ENCODE measurements around the gene KCNQ5.

The KCNQ5 gene

GRCh38 chr6:72642435-72642834 lies 20.6 kb downstream of the KCNQ5 start:
- no peak for DNase-seq

- no peak for DNase-seq
Measured at GRCh38 chr6:72643214-72643613, 21.4 kb downstream of the KCNQ5 start.

- DNase-seq = no peak
Measured at GRCh38 chr6:72646604-72647485, 25.0 kb downstream of the KCNQ5 start.

- no peak for DNase-seq
Measured at GRCh38 chr6:72647489-72647888, 25.6 kb downstream of the KCNQ5 start.

GRCh38 chr6:72649032-72649984 lies 27.4 kb downstream of the KCNQ5 start:
- peak; percentile 80 for DNase-seq

- DNase-seq = peak; percentile 61
Measured at GRCh38 chr6:72650081-72650745, 28.3 kb downstream of the KCNQ5 start.

- DNase-seq = no peak
Measured at GRCh38 chr6:72651174-72651573, 29.3 kb downstream of the KCNQ5 start.

- DNase-seq = no peak
Measured at GRCh38 chr6:72651967-72652956, 30.4 kb downstream of the KCNQ5 start.

- peak; percentile 28 for DNase-seq
Measured at GRCh38 chr6:72653026-72653425, 31.2 kb downstream of the KCNQ5 start.

GRCh38 chr6:72654071-72654621 lies 32.3 kb downstream of the KCNQ5 start:
- no peak for DNase-seq

- DNase-seq = no peak
Measured at GRCh38 chr6:72657407-72658197, 35.7 kb downstream of the KCNQ5 start.

- no peak for DNase-seq
Measured at GRCh38 chr6:72659754-72660153, 37.9 kb downstream of the KCNQ5 start.

- DNase-seq = no peak
Measured at GRCh38 chr6:72661411-72661810, 39.5 kb downstream of the KCNQ5 start.

GRCh38 chr6:72665599-72665998 lies 43.7 kb downstream of the KCNQ5 start:
- DNase-seq = no peak

GRCh38 chr6:72669324-72669723 lies 47.5 kb downstream of the KCNQ5 start:
- no peak for DNase-seq

GRCh38 chr6:72672906-72673305 lies 51.0 kb downstream of the KCNQ5 start:
- DNase-seq = no peak

- DNase-seq = no peak
Measured at GRCh38 chr6:72674842-72675241, 53.0 kb downstream of the KCNQ5 start.

GRCh38 chr6:72675396-72675795 lies 53.5 kb downstream of the KCNQ5 start:
- DNase-seq = peak; percentile 44

- DNase-seq = no peak
Measured at GRCh38 chr6:72676995-72677394, 55.1 kb downstream of the KCNQ5 start.

GRCh38 chr6:72677740-72678139 lies 55.9 kb downstream of the KCNQ5 start:
- no peak for DNase-seq

GRCh38 chr6:72683797-72684196 lies 61.9 kb downstream of the KCNQ5 start:
- no peak for DNase-seq
